ENCODE data around the gene CD109. TPM values are rescaled to one million over a fixed set of nuclear protein-coding genes. Genes with fewer than 3 reads are reported as not detected.

CD109 gene
- total RNA-seq = 10 to 100 TPM; 36.8 to 88.9 TPM

DNA sequence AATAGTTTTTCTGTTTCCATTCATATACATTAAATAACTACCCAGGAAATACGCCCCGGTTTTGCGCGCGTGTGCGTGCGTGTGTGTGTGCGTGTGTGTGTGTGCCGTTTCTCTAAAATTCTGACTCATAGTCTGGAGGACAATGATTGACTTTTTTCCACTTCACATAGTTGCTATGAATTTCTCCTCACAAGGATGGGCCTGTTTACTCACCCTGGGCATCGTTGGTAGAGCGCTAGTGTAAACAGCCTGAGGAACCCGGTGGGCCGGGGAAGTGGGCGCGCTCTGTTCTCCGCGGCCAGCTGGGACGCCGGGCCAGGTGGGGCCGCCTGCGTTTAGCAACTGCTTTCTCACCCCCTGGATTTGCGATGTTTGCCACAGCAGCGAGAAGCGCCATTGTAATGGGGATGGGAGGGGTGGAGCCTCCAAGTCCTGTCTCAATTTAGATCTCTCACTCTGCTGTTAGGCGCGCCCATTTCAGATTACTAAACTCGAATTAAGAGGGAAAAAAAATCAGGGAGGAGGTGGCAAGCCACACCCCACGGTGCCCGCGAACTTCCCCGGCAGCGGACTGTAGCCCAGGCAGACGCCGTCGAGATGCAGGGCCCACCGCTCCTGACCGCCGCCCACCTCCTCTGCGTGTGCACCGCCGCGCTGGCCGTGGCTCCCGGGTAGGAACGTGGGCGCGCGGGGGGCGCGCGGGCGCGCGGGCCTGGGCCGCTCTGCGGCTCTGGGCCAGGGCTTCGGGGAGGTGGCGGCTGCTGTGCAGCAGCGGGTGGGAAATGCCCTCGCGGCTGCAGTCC is at the start of gene CD109:
CD109 (plus strand) TSS at position 585 of the 803 bp plus-strand sequence; CDS start at position 598, 13 bp downstream.

DNA sequence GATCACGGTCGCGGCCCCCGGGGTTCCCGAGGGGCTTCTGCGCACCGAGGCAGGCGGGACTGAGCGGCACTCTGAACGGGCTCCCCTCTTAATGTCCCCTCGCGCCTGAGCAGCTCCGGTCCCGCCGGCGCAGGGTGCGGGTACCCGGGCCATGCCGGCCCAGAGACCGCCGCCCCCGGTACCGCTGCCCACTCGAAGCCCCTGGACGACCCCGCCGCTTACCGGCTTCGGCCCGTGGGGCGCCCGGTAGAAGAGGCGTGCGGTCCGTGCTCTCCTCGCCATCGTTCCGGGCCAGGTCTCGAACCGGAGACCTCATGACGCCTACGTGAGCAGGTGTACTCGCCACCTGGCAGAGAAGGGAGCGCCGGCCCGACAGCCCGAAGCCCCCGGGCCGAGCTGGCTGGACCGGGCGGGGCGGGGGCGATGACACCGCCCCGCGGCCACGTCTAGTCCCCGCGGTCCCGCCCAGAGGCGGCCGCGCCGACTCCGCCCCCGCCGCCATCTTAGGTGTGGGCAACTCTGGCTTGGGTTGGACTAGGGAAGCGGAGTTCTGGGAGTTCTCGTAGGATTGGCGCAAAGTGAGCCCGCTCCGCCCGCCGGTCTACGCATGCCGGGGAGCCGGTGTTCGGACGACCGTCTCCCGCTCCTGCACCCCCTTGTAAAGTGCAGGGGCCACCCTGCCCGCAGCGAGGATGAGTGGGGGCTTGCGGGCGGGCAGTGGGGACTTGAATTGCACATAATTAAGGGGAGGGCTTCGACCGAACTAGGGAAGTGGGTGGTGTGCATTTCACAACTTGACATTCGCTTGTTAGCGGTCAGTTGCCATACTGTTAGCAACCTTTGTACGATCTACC is 42.2 kb upstream of the CD109 start, which contains the start of gene SLC17A5:
SLC17A5 (minus strand) TSS at position 422 of the 854 bp plus-strand sequence; CDS start at position 316, 106 bp downstream.

Other genes with a start within 250 kb of the CD109 start
- gene CGAS, start 243.9 kb upstream of the CD109 start, total RNA-seq = 1 to 10 TPM; 5.2 to 10.0 TPM
- 10 to 100 TPM; 25.1 to 32.3 TPM for gene MTO1, start 234.5 kb upstream of the CD109 start, total RNA-seq
- 1,000 to 10,000 TPM; 5,147 to 8,762 TPM for gene EEF1A1, start 175.2 kb upstream of the CD109 start, total RNA-seq
- gene SLC17A5, start 42.2 kb upstream of the CD109 start, total RNA-seq = 10 to 100 TPM; 16.7 to 19.6 TPM

Measured in melanocyte of skin (primary cell).